ENCODE results near the gene KRT222.
A peak's percentile ranks its signal among the peaks of the same experiment; 100 is the strongest.

The KRT222 gene

DNA sequence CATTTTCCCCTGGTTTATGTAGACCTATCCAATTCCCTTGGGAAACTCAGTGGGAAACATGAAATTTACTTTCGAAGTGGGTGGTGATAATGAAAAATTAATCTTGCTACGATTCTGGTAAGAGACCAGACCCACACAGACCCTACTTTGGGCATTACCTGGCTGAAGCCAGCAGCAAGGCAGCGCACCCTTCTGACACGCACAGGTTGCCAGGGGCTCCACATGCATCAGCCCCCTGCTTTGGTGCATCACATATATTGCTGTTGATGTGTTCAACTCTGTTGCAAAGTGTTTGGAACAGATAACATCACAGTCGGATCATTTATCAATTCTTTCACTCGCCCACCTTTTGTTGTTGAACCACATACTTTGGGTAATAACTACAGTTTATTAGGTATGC is 44.0 kb downstream of the KRT222 start:
- no peak for TF ChIP-seq CTCF (IDR thresholded peaks at IDR 0.05)

DNA sequence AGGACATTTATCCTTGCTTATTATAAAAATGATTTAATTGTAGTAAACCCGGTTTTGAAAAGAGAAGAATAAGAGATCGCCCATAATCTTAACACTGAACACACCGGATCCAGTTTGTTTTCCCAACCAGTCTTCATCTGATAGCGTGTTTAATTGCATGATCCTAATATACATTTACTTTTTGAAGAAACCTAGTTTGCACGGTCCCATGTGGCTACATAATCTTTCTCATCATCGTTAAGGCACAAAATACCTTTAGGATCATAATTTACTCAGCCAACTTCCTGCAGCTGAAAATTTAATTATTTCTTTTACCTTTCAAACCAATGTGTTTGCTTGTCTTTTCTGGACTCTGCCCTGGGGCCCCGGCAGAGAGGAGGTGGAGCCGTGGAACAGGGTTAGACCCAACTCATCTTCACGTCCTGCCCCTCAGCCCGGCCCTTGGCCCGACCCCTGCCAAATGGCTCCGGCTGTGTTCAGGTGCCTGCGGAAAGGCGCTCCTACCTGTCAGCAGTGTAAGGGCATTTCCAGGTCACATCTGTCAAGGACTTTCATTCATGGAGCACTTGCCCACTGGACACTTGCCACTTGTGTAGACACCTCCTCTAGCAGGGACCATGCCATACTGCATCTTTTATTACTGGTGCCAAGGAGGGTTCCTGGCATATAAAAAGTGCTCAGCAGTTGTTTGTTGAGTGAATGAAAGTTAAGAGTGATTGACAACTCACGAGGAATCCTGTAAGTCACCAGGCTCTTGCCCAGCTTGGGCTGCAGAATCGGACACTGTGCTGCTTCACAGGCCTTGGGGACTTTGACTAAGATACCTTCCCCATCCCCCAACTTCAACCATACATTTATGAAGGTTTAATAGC is 46.0 kb downstream of the KRT222 start:
- no peak for TF ChIP-seq CTCF (IDR thresholded peaks at IDR 0.05)

GRCh38 chr17:40617678-40618240 is 47.2 kb downstream of the KRT222 start:
- no peak for TF ChIP-seq CTCF (IDR thresholded peaks at IDR 0.05)

DNA sequence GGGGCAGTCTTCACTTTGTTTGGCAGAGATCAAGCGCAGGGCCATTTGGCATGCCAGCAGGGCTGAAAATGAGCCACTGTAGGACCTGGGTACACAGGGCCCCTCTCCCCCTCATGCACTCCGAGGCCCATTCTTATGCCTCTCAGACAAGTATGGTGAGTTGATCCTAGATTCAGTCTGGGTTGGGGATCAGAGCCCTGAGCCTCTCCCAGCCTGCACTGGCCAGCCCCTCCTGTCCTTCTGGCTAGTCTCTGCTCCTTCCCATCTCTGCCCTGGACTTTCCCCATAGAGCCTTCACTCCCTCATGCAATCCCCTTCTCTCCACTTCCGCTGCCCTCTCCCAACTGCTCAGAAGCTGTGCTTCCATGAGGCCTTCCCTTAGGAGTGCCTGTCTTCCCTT is 48.4 kb downstream of the KRT222 start:
- no peak for TF ChIP-seq CTCF (IDR thresholded peaks at IDR 0.05)

DNA sequence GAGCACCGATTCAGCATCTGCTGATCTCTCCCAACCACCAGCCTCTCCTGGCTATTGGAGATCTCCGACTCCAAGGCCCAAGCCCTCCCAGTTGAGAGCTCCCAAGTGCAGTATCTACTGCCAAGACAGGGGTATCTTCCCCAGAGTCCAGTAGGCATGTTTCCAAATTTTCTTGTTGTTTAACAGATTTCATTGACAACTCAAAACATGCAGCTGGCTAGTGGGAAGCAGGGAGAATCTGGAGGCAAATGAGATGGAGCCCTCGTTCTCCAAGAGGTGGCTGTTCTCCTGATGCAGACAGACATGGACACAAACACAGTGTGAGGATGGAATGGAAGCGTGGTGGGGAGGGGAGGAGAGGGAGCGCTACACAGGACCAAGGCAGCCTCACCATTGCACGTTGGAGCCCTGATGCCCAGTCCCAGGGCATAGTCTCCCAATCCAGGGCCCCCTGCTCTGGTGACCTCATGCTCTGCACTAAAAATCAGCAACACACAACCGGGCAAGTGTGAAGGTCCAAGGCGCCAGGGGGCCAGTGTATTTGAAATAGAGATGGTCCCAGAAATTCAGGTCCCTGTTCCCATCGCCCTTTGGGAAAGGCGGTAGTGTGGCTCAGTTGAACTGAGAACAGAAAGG is 49.0 kb downstream of the KRT222 start:
- no peak for TF ChIP-seq CTCF (IDR thresholded peaks at IDR 0.05)

- peak; percentile 70 for TF ChIP-seq CTCF (IDR thresholded peaks at IDR 0.05)
These were observed 49.7 kb downstream of the KRT222 start for GRCh38 chr17:40615068-40615840.

DNA sequence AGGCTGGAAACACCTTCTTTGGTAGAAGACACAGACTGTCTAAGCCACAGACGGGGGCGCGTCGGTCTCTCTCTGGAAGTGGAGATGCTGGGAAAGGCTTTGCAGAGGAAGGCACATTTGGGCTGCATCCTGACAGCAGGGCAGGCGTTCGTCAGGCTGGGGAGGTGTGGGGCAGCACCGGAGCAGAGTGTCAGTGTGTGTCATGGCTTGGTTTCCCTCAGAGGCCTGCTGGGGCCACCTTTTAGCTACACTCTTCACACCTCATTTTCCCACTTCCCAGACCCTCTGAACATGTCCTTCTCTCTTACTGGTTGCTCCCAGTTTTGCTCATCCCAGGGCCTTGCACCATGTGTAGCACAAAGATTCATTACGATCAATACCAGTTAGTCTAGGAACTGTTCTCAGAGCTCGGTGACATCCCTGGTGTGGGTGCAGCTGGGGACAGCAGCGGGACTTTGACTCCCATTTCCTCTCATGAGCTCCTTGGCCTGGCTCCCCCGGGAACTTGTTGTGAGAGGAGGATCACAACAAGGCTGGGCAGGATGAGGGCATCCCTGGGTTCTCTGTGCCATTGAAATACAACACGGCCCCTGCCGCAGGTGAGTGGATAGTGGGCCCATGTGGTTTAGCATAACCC is 50.4 kb downstream of the KRT222 start:
- no peak for TF ChIP-seq CTCF (IDR thresholded peaks at IDR 0.05)

Data from LNCAP (cell line).